HL-60/S4 treated with retinoic acid at 250 ng/mL for 4 days and 3 days (cell line): Measurements from ENCODE around the gene GPR18.
"Not testable (repeated sequence)": the region's sequence is repeated elsewhere in the genome, so short reads cannot be mapped to it uniquely, and the experiment has no call there.

Experiments
- in situ Hi-C: fragments of 300-500 bp; cut with MboI; formaldehyde crosslinking; loops from 2 replicates; pipeline ENCODE4 v1.7.0; 2022; ENCODE audit warnings: low sequenced_read_pairs

Gene GPR18

DNA sequence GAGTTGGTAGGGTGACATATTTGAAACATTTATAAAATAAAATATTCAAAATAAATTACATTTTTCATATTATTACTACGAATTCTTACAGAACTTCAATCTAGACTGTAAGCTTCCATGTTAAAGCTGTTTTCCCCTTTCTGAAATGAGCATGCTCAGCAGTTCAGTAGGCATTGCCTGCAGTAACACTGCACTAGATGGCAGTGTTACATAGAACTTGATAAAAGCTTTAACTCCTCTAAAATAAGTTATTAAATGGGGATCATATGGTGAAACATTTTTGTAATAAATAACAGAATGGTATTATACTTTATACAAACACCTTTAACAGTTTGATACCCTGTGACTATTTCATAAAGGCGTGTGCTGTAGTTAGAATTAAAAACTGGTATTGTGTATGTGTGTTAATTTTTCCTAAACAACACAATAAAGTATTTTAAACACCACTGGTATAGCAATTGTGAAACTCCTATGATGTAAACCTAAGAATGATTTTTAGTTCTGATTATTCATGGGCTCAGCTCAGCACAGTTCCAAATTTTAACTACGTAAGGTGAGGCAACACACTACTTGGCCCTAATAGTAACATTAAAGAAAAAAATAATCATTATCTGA, 11.6 kb upstream of the GPR18 start:
- in situ Hi-C loops, result loop anchor here (5.0 to 25.0 kb wide), 4 partner anchors 95 to 407 kb away; no protein-coding TSS in a partner anchor

DNA sequence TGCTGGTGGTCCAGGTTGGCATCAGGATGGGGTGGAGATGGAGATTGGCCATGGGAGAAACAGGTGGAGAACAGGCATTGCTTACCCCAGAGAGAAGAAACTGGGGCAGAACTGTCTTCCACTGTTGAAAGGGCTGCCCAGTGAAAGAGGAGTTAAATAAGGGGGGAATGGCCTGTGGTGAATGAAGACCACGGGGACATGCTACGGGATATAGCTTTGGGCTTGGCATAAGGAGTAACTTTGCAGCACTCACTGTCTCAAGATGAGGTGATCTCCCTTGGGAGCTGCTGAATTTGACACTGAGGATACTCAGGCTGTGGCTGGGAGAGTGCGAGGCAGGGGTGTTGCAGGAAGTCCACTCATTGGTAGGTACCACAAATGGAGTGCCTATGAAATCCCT, 10.6 kb upstream of the GPR18 start:
- in situ Hi-C loops, result loop anchor here (5.0 to 25.0 kb wide), 2 partner anchors 97 to 407 kb away; no protein-coding TSS in a partner anchor

DNA sequence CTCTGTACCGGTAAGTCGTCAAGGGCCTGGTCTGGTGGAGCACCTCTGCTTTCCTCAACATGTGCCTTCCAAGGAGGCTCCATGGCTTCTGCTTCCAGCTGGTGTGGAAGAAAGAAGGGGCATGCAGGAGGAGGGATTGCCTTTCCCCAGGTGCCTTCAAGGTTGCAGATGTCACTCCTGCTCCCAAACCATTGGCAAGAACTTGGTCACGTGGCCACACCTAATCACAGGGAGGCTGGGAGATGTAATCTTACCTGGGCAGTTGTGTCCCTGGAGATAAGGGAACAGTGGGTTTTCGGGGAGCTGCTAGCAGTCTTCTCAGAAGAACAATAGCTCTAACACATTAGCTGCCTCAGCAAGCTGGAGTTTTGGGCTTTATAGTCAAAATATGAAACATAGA, 9.7 kb upstream of the GPR18 start:
- in situ Hi-C loops, result loop anchor here (5.0 to 25.0 kb wide), 2 partner anchors 96 to 406 kb away; no protein-coding TSS in a partner anchor

DNA sequence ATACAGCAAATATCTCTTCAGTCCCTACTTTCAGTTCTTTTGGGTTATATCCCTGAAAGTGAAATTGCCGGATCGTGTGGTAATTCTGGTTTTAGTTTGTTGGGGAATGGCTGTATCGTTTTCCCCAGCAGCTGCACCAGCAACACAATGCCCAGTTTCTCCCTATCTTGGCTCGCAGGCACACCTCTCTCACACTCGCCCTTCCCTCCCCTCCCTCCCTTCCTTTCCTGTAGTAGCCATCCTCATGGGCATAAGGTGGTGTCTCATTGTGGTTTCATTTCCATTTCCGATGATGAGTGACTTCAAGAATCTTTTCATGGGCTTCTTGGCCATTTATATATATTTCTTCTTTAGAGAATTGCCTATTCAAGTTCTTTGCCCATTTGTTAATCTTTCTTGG, 8.6 kb upstream of the GPR18 start:
- in situ Hi-C loops, result loop anchor here (5.0 to 25.0 kb wide), 2 partner anchors 95 to 405 kb away; no protein-coding TSS in a partner anchor

DNA sequence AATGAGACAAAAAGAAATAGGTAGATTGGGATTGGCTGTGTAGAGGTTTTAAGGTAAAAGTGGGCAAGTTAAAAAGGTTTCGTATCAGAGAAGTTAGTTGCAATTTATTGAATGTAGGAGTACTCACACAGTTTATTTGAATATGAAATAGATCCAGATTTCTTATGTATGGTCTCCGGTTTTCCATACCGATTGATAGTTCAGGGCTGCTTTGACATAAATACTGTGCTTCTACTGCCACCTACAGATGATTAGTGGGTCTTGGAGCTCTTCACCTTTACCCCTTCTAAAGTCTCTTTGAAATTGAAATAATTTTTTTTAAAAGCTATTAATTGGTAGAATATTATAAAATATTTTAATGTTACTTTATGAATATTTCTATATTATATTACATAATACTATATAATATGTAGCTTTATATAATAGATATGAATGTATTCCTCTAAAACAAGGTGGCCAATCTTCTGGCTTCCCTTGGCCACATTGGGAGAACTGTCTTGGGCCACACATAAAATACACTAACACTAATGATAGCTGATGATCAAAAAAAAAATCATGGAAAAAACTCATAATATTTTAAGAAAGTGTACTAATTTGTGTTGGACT, 7.7 kb upstream of the GPR18 start:
- in situ Hi-C loops, result loop anchor here (5.0 to 25.0 kb wide), 2 partner anchors 94 to 404 kb away; no protein-coding TSS in a partner anchor

DNA sequence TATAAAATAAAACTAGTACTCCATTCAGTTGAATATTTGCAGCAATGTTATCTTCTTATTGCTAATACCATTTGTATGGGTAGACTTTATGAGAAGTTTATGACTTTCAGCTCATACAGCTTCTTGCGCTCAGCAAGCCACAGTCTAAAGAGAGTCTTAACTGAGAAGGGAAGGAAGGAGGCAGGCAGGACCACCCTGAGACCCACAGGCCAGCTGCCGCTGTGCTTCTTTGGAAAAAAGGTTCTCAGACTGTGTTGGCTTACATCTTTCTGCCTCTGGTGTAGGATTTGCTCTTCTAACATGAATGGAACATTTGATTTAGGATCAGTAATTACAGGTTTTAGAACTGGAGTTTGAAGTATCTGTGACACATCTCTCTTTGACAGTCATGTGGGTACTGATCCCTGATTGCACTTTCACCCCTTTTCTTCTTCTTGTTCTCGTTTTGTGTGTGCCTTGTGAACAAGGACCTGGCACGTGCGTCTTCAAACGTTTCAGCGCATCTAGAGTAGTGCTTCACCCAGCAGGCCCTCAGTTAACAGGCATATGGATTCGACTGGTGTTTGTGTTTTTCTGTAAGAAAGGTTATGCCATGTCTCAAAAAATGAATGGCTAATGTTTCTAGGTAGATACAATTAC, 7.1 kb upstream of the GPR18 start:
- in situ Hi-C loops, result loop anchor here (5.0 to 25.0 kb wide), 2 partner anchors 93 to 403 kb away; no protein-coding TSS in a partner anchor

DNA sequence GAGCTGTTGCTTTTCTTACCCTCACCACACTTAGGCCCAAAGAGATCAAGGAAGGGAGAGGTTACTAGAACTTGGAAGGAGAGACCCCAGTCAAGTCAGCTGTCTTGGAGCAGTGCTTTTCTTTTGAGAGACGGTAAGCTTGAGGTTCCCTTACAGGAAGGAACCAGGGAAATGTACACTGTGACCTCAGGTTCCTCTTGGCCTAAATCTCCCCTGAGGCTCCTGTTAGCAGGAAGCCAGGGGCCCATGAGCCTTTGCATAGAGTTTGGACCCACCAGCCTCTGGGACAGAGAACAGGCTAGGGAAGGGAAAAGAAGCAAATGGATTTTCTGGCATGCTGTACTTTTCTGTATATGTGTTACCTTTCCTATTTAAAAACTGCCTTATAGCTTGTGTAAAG, 5.9 kb upstream of the GPR18 start:
- in situ Hi-C loops, result loop anchor here (25.0 kb wide), 1 partner anchor 402 kb away; no protein-coding TSS in a partner anchor

DNA sequence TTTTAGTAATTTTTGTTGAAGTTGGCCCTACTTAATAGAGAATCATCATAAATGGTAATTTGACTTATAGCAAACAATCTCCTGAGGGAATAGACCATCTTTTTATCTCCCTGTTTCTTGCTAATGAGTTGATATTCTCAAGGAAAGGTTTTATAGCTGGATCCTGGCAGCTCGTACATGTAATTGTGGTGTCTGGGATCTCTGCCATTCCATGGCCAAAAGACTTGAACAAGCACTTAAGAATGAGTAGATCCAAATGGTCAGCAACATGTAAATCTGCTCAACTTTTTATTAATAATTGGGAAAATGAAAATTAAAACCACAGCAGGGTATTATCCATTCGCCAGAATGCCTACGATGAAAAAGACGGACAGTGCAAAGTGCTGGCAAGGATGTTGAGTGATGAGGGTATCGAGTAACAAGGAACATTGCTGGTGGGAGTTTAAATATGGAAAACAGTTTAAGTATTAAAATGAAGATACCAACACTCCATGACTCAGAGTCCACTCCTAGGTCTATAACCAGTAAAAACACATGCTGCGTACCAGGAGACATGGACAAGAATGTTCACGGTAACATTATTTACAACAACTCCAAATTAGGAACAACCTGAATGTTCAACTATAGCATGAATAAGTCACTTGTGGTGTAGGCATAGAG, 5.1 kb upstream of the GPR18 start:
- in situ Hi-C loops, result loop anchor here (25.0 kb wide), 1 partner anchor 401 kb away; no protein-coding TSS in a partner anchor

DNA sequence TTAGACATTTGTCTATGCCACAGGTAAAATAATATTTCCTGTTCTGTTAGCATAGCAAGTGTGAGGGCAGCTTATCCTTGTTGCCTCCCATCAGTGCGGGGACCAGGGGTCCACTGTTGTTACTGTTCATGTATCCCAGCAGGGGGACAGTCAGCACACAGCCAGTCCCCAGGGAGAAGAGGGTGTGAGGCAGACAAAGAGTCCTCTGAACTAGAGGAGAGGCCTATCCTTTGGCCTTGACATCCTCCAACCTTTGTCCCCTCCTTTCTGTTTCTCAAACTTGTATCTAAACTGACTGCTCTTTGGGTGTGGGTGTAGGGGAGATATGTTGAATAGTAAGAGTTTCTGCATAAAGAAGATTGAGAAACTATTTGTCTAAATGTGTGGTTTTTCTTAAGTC, 2.9 kb upstream of the GPR18 start:
- in situ Hi-C loops, result loop anchor here (25.0 kb wide), 1 partner anchor 399 kb away; no protein-coding TSS in a partner anchor

DNA sequence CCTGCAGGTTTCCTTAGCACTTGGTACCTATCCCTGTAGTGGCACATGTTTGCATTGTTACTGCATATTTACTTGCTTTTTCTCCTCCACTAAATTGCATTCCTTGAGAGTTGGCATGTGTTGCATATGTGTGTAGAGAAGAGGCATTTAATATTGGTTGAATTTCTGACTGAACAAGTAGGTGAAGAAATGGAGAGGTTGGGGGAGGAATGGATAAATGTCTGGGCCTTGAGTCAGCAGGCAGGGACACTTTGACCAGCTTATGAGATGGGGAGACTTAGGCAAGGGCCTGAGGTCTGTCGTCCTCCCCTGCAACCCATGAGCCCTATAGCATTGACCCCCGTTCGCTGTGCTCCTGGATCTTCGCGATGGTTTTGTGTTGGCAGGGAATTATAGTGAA, 2.0 kb upstream of the GPR18 start:
- in situ Hi-C loops, result loop anchor here (25.0 kb wide), 1 partner anchor 398 kb away; no protein-coding TSS in a partner anchor

DNA sequence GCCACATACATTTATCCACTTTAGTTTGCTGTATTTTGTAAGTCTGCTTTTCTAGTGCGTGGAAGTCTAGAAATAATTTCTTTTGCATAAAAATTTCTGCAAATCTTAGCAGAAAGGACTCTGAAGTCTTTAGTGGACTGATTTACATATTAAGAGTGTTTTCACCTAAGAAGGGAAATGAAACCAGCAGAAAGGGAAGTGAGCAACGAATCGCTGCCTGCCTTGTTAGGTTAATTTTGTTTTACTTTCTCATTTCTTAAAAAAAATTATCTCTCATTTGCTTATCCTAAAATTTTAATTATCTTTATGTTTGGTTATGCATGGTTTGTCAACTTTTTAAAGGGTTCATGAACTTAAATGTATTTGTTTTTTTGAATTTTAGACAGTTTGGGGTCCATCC, 767 bp upstream of the GPR18 start:
- in situ Hi-C loops, result loop anchor here (25.0 kb wide), 1 partner anchor 397 kb away; no protein-coding TSS in a partner anchor

DNA sequence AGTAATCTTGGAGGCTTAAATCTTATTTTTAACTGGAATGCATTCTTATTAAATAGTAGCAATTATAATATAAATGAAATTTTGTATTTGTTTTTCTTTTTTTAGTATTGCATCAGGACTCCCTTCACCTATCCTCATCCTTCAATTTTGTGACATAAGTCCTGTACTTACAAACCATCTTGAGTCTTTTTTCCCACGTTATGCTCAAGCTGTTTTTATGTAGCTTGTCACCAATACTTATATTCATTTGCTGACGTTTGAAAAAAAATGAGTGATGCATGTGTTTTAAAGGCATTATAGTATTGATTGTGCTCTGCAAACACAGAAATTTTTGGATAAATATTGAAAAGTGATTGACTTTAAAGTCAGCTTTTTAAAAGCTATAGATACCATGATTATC, 888 bp downstream of the GPR18 start:
- in situ Hi-C loops, result loop anchor here (25.0 kb wide), 1 partner anchor 395 kb away; no protein-coding TSS in a partner anchor

DNA sequence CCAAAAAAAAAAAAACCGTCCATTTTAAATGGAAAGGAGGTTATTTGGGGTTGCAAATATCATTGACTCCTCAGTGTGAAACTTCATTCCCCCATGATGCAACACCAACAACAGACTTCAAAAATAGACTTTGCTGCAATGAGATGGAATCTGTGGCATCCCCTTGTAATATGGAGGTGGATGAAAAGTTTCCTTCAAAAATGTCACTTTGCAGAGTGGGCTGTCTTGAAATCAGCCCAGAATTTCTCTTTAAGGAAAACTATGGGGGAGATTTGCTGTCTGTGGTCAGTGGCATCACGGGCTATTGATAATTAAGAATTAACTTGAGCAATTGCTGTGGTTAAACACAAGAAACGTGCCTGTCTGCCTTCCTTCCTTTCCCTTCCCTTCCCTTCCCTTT, 1.5 kb downstream of the GPR18 start:
- in situ Hi-C loops, result loop anchor here (25.0 kb wide), 1 partner anchor 394 kb away; no protein-coding TSS in a partner anchor

DNA sequence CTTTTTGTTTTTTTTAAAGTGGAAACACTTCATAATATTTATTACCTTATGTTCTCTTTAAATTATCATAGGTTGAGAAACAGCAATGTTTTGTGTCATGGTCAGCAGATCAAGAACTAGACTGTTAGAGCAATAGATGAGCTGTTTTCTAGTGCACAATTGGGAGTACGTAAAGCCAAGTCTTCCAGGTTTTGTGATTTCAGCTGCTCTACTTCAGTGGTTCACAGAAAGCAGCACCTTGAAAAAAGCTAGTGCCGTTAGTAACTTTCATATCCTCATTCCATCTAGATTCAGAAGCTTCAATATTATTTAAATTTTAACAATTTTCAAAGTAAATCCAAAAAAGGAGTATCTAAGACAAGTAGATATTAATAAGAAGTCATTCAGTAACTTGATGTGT, 1.9 kb downstream of the GPR18 start:
- in situ Hi-C loops, result loop anchor here (25.0 kb wide), 1 partner anchor 394 kb away; no protein-coding TSS in a partner anchor

DNA sequence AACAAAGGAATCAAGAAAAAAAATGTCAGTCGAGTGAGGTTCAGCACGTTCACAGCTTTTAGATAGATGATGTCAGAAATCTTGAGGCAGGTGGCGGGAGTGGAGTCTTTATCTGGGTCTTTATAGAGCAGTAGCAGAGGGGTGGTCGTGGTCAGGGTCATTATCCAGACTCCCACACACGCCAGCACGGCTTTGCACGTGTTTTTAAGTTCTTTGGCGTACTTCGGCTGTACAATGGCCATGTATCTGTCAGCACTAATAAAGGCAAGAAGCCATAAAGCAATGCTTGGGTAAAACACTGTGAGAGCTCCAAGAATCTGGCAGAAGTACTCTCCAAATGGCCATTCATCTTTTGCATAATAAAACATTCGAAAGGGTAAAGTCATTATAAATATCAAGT, 2.9 kb downstream of the GPR18 start:
- in situ Hi-C loops, result loop anchor here (25.0 kb wide), 1 partner anchor 393 kb away; no protein-coding TSS in a partner anchor

DNA sequence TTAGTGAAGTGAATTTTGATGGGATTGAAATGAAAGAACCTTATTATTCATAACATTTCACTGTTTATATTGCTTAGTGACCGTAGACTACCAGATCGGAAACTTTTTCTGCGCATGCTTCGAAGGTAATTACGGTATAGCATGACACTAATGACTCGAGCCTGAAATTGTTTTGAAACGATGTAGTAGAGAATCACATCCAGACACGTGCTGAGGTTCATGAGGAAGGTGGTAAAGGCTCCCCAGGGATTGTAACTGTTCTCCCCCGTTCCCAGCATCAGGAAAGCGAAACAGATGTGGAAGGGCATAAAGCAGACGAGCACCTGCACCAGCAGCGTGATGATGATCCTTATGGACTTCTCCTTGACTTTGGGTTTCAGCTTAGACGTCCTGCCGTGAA, 3.3 kb downstream of the GPR18 start:
- in situ Hi-C loops, result loop anchor here (25.0 kb wide), 1 partner anchor 393 kb away; no protein-coding TSS in a partner anchor

DNA sequence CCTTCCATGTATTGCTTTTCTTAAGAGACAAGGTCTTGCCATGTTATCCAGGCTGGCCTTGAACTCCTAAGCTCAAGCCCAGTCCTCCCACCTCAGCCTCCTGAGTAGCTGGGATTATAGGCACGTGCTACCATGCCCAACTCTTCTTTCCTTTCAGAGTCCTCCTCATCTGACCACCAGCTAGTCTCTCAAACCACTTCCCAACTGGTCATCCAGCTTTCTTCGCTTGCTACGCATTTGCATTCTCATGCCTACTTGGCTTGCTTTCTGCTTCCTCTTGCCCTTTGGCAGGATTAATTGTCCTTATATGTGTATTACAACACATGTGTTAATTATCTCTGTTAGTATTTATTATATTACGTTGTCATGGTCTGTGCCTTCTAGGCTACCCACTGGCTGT, 6.3 kb downstream of the GPR18 start:
- in situ Hi-C loops, result loop anchor here (25.0 kb wide), 1 partner anchor 390 kb away; no protein-coding TSS in a partner anchor

DNA sequence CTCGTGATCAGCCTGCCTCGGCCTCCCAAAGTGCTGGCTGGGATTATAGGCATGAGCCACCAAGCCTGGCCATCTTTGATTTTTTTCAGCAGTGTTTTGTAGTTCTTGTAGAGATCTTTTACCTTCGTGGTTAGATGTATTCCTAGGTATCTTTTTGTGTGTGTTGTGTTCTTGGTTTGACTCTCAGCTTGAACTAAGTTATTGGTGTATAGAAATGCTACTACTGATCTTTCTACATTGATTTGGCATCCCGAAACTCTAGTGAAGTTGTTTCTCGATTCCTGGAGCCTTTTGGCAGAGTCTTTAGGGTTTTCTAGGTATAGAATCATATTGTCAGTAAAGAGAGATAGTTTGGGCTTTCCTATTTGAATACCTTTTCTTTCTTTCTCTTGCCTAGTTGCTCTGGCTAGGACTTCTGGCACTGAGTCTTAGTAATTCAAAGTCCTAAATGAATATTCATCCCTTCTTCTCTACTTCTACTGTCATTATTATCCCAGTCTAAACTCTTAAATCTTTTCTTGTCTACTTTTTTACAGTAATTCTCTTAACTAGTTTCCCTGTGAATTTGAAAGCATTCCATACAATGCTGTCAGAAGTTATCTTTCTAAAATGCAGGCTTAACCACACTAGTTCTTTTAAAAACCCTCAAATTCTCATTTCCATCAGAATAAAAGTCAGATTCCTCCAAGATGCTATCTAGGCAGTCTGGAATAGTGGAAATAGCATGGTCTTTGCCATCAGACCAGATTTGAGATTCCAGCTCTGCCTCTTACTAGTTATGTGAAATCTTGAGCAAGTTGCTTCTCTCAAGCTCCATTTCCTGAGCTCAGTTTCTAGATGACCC, 7.0 kb downstream of the GPR18 start:
- in situ Hi-C loops, result loop anchor here (25.0 kb wide), 1 partner anchor 389 kb away; no protein-coding TSS in a partner anchor

DNA sequence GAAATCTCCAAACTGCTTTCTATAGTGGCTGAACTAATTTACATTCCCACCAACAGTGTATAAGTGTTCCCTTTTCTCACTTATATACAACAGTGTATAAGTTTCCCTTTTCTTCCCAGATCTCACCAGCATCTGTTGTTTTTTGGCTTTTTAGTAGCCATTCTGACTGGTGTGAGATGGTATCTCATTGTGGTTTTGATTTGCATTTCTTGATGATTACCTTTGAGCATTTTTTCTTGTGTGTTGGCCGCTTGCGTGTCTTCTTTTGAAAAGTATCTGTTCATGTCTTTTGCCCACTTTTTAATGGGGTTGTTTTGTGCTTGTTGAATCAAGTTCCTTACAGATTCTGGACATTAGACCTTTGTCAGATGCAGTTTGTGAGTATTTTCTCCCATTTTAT, 8.6 kb downstream of the GPR18 start:
- in situ Hi-C loops, result loop anchor here (25.0 kb wide), 1 partner anchor 387 kb away; no protein-coding TSS in a partner anchor

DNA sequence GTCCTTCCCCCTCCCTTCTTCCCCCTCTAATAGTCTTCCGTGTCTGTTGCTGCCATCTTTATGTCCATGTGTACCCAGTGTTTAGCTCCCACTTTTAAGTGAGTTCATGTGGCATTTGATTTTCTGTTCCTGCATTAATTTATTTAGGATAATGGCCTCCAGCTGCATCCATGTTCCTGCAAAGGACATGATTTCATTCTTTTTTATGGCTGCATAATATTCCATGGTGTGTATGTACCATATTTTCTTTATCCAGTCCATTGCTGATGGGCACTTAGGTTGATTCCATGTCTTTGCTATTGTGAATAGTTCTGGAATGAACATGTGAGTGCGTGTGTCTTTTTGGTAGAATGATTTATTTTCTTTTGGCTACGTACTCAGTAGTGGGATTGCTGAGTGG, 9.0 kb downstream of the GPR18 start:
- in situ Hi-C loops, result not testable (repeated sequence)
